Muscle of arm (tissue), 14 donors: ENCODE data around the gene AMY1C. TPM values are rescaled to one million over a fixed set of nuclear protein-coding genes. Genes with fewer than 3 reads are reported as not detected.
"Not testable (repeated sequence)": the region's sequence is repeated elsewhere in the genome, so short reads cannot be mapped to it uniquely, and the experiment has no call there.

Experiments used
- DNase-seq: peaks from one replicate; pipeline ENCODE4 v3.0.0-alpha.2; 2013
- long read RNA-seq, 11 donors: transcript quantifications; one replicate each; lab custom pipeline, GENCODE V29; 2026
- polyA plus RNA-seq, 12 donors: library from polyadenylated mRNA; unstranded; fragments of 120-200 nt; gene quantifications; one replicate each; pipeline ENCODE4 v1.2.1, GENCODE V29; 2013; ENCODE audit not compliant: insufficient read length in 12 of 12

The AMY1C gene
- under 1 TPM in 1 of 12 donors, not detected in 11; 0.11 TPM for polyA plus RNA-seq
- long read RNA-seq, donor 1 = 0 reads
- long read RNA-seq, donor 2 = 0 reads
- long read RNA-seq, donor 3 = 0 reads
- long read RNA-seq, donor 4 = 0 reads
- long read RNA-seq, donor 5 = 0 reads
- long read RNA-seq, donor 6 = 0 reads
- long read RNA-seq, donor 7 = 0 reads
- long read RNA-seq, donor 8 = 0 reads
- long read RNA-seq, donor 9 = 0 reads
- long read RNA-seq, donor 10 = 0 reads
- long read RNA-seq, donor 11 = 0 reads

- DNase-seq = not testable (repeated sequence)
Observed at GRCh38 chr1:103749598-103749997, at the start of gene AMY1C. Gene AMY1C, plus strand, starts transcription at chr1:103749898. Its CDS starts 572 bp downstream, at chr1:103750470.

DNA sequence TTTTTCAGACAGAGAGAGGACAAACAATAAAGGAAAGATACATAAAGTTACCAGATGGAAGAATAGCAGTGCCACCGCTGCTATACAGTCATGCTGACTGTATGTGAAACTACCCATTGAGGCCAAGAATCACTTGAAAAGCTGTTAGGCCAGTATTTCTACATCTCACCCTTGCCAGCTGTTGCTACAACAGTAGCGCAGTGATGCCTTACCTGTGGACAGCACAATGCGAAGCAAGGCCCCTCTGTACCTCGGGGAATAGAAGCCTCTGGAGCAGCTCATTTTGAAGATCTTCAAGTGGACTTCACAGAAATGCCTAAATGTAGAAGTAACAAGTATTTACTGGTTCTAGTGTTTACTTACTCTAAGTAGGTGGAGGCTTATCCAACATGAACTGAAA is 49.0 kb upstream of the AMY1C start:
- DNase-seq = not testable (repeated sequence)

GRCh38 chr1:103701256-103701655 is 48.4 kb upstream of the AMY1C start:
- not testable (repeated sequence) for DNase-seq

- not testable (repeated sequence) for DNase-seq
Observed at GRCh38 chr1:103707670-103708069, 42.0 kb upstream of the AMY1C start.

- not testable (repeated sequence) for DNase-seq
Observed at GRCh38 chr1:103710381-103710780, 39.3 kb upstream of the AMY1C start.

DNA sequence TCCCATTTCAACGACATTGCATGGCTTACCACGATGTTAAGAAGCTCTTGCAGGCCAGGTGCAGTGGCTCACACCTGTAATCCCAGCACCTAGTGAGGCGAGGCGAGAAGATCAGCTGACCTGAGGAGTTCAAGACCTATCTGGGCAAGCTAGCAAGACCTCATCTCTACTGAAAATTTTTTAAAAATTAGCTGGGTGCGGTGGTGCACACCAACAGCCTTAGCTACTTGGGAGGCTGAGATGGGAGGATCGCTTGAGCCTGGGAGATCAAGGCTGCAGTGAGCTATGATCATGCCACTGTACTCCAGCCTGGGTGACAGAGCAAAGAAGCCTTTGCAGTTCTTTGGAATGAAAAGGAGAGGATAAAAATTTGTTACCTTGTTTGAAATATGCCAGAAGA is 32.3 kb upstream of the AMY1C start:
- not testable (repeated sequence) for DNase-seq

DNA sequence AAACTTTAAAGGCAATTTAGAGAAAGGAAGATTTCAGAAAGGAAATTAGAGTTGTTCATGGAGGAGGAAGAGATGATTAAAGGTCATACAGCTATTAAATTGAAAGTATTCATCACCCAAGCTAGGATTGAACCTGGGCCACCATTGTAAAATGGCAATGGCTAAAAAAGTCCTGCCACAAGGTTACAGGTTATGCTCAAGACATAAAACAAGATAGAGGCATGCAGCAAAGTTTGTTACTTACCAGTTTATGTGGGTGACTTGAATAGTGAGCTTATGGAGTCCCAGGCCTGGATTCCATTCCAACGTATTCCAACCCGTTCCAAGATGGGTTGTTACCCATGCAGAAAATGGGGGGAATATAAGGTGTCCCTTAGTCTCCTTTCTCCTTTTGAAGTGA is 28.2 kb upstream of the AMY1C start:
- not testable (repeated sequence) for DNase-seq

GRCh38 chr1:103735334-103735733 is 14.4 kb upstream of the AMY1C start:
- DNase-seq = not testable (repeated sequence)

GRCh38 chr1:103738031-103738430 is 11.7 kb upstream of the AMY1C start:
- DNase-seq = not testable (repeated sequence)

DNA sequence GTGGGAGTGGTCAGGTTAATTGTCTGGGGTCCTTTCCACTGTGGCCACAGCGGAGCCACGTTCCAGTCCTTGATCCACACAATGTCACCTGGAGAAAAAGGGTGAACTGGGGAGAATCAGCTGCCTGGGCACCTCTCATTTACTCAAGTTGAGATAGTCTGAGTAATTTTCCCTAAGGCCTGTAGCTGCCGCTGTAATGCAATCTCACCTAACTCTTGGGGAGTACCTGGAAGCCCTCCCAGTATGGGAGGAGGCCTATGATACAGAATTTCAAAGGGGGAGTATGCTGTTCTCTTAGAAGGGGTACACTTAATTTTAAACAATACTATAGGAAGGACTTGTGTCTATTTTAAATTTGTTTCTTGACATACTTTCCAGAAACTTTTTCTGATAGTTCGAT is 5.2 kb upstream of the AMY1C start:
- DNase-seq = not testable (repeated sequence)

DNA sequence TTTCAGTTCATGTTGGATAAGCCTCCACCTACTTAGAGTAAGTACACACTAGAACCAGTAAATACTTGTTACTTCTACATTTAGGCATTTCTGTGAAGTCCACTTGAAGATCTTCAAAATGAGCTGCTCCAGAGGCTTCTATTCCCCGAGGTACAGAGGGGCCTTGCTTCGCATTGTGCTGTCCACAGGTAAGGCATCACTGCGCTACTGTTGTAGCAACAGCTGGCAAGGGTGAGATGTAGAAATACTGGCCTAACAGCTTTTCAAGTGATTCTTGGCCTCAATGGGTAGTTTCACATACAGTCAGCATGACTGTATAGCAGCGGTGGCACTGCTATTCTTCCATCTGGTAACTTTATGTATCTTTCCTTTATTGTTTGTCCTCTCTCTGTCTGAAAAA is 4.7 kb upstream of the AMY1C start:
- not testable (repeated sequence) for DNase-seq

DNA sequence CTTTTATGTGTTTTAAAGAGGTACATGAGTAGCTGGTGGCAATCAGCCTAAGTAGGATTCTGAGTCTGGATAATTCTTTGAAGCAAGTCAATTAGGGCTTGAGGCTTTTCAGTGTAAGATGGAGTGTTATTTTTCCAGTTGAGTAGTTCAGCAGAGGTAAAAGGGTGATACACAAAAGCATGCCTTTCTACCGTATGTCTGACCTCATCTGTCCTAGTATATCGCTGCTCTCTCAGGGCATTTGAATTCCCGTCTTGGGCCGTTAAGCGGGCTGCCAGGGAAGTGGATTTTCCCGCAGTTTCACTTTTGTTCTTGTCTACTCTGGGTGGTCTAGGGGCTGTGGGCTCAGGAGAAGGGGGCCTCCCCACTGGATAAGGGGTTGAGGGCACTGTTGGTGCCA is 1.4 kb upstream of the AMY1C start:
- DNase-seq = not testable (repeated sequence)

GRCh38 chr1:103761896-103762295 is 12.2 kb downstream of the AMY1C start:
- DNase-seq = no peak

GRCh38 chr1:103779932-103780331 is 30.2 kb downstream of the AMY1C start:
- DNase-seq = no peak

DNA sequence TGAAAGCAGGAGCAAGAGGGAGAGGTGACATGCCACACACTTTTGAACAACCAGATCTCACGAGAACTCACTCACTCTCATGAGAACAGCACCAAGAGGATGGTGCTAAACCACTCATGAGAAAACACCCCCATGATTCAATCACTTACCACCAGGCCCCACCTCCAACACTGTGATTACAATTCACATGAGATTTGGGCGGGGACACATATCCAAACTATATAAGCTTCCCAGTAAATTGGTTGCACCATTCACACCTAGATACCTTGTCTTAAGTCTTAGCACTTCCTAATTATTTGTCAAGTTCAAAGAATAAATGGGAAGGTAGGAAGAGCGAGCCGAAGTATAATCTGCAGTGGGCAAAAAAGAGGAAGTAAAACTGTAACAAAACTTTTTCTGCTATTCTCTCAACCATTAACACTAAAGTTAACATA is 34.3 kb downstream of the AMY1C start:
- no peak for DNase-seq

DNA sequence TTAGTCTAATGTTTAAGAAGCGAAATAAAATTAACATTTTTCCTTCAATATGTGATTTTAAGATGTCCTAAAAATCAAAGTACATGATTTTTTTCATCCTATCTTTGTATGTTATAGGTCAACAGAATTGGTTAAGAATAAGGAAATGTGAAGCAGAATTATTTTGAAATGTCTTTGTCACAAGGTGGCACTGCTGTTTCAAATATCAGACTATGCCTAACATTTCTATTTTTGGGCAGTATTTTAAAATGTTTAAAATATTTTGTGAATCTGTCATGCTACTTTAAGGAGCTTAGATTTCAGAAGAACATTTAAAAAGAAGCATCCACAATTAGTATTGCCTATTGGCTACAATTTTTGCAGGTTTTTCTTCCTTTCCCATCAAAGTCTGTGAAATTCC is 38.7 kb downstream of the AMY1C start:
- DNase-seq = peak; percentile 21

GRCh38 chr1:103790172-103790571 is 40.5 kb downstream of the AMY1C start:
- DNase-seq = no peak

Other genes with a start within 250 kb of the AMY1C start
- 10 to 100 TPM in 11 of 12 donors, not detected in 1; 12.0 to 79.2 (median 28.0) TPM for gene RNPC3, start 224.2 kb upstream of the AMY1C start, polyA plus RNA-seq
- gene AMY2B, start 178.3 kb upstream of the AMY1C start, polyA plus RNA-seq = 10 to 100 TPM in 7 of 12 donors, 1 to 10 TPM in 4, not detected in 1; 5.1 to 25.1 (median 14.6) TPM
- gene AMY2A, start 132.5 kb upstream of the AMY1C start, polyA plus RNA-seq = under 1 TPM in 1 of 12 donors, not detected in 11; 0.22 TPM
- under 1 TPM in 2 of 12 donors, not detected in 10; 0.33 to 0.47 TPM for gene AMY1A, start 94.1 kb upstream of the AMY1C start, polyA plus RNA-seq
- under 1 TPM in 2 of 12 donors, not detected in 10; 0.33 to 0.47 TPM for gene AMY1B, start 53.7 kb upstream of the AMY1C start, polyA plus RNA-seq